OCI-LY7 (cell line): Measurements from ENCODE around the gene TSPAN11. TPM values are rescaled to one million over a fixed set of nuclear protein-coding genes. Genes with fewer than 3 reads are reported as not detected.

Experiments
- BruUV-seq: library from RNA; stranded (reverse); fragments of 400-500 nt; replicated peaks from 2 replicates; lab custom pipeline; 2021; lab: Mats Ljungman, UMichigan
- CTCF ChIA-PET: fragments of 300-600 bp; sonication (Branson Sonifier 250); formaldehyde crosslinking; loops from one replicate; lab custom pipeline; 2022; ENCODE audit warnings: antibody characterized with exemption; ENCODE audit not compliant: unreplicated experiment; lab: Charles Lee
- POLR2A ChIA-PET: fragments of 300-600 bp; sonication (Branson Sonifier 250); formaldehyde crosslinking; loops from one replicate; lab custom pipeline; 2022; ENCODE audit warnings: antibody characterized with exemption; lab: Charles Lee
- DNase-seq: peaks from one replicate; pipeline ENCODE4 v3.0.0-alpha.2; 2015; ENCODE audit warnings: low spot score
- H2AFZ ChIP-seq: fragments of 200-600 bp; sonication (generic), shearing (Covaris generic); 2 replicates; pipeline ENCODE4 v1.6.1; 2014; ENCODE audit warnings: mild to moderate bottlenecking, antibody characterized with exemption, low read length, moderate library complexity
- H3K27ac ChIP-seq: fragments of 200-600 bp; sonication (generic); 2 replicates; pipeline ENCODE4 v1.5.1; 2014; ENCODE audit warnings: mixed run types, low read depth, mild to moderate bottlenecking, moderate library complexity, low read length, inconsistent platforms; ENCODE audit not compliant: poor library complexity, severe bottlenecking
- H3K36me3 ChIP-seq: fragments of 200-600 bp; sonication (generic); 2 replicates; pipeline ENCODE4 v1.6.1; 2014; ENCODE audit warnings: mild to moderate bottlenecking, antibody characterized with exemption, low read length, moderate library complexity, mixed read lengths; ENCODE audit not compliant: insufficient read depth
- H3K4me1 ChIP-seq: fragments of 200-600 bp; sonication (generic); 2 replicates; pipeline ENCODE4 v1.5.1; 2014; ENCODE audit warnings: mild to moderate bottlenecking, low read length; ENCODE audit not compliant: insufficient read depth, poor library complexity, severe bottlenecking
- H3K4me2 ChIP-seq: fragments of 200-600 bp; sonication (generic); 2 replicates; pipeline ENCODE4 v1.6.1; 2014; ENCODE audit warnings: mild to moderate bottlenecking, low read length
- H3K4me3 ChIP-seq: fragments of 200-600 bp; sonication (generic); 2 replicates; pipeline ENCODE4 v1.5.1; 2014; ENCODE audit warnings: mild to moderate bottlenecking, low read depth, low read length; ENCODE audit not compliant: poor library complexity, severe bottlenecking
- H3K79me2 ChIP-seq: fragments of 200-600 bp; sonication (generic); 2 replicates; pipeline ENCODE4 v1.6.1; 2016; ENCODE audit warnings: low read depth, mild to moderate bottlenecking, low read length, moderate library complexity, mixed read lengths; ENCODE audit not compliant: insufficient read depth
- H3K9me2 ChIP-seq: fragments of 200-600 bp; sonication (generic); 2 replicates; pipeline ENCODE4 v1.6.1; 2016; ENCODE audit warnings: mild to moderate bottlenecking, low read length, mixed read lengths; ENCODE audit not compliant: insufficient read depth
- H3K9me3 ChIP-seq: fragments of 200-600 bp; sonication (generic); 2 replicates; pipeline ENCODE4 v1.6.1; 2014; ENCODE audit warnings: mild to moderate bottlenecking, mixed run types, low read length, mixed read lengths
- H4K20me1 ChIP-seq: fragments of 200-600 bp; sonication (generic); 2 replicates; pipeline ENCODE4 v1.6.1; 2014; ENCODE audit warnings: mild to moderate bottlenecking, antibody characterized with exemption, low read length, moderate library complexity, mixed read lengths; ENCODE audit not compliant: insufficient read depth
- CTCF ChIP-seq: fragments of 200-600 bp; sonication (generic); conservative IDR thresholded peaks from 2 replicates; pipeline ENCODE4 v1.5.1; 2014; ENCODE audit warnings: mild to moderate bottlenecking, antibody characterized with exemption, low read length, moderate library complexity, mixed read lengths
- EZH2phosphoT487 ChIP-seq: fragments of 200-600 bp; sonication (generic); IDR thresholded peaks from 2 replicates; pipeline ENCODE4 v1.6.1; 2018; ENCODE audit warnings: low read depth, borderline replicate concordance, mild to moderate bottlenecking, mixed run types, antibody characterized with exemption, low read length, moderate library complexity, mixed read lengths
- intact Hi-C: fragments of 100-400 bp; cut with micrococcal nuclease; formaldehyde crosslinking; loops from one replicate; pipeline ENCODE4 v1.10.0; 2022; ENCODE audit not compliant: unreplicated experiment
- total RNA-seq, 2 experiments: library from RNA; depleted of rRNA in 1 of 2; stranded (reverse); fragments of >200 nt in 1 of 2; shearing (Covaris generic) in 1 of 2; gene quantifications; 2 replicates each; pipeline ENCODE4 v1.2.3, GENCODE V29; 2014 to 2022

Gene TSPAN11
- total RNA-seq, 2 experiments from 2014 or later, result not detected

GRCh38 chr12:31021181-31021580 lies 94.6 kb downstream of the TSPAN11 start:
- TF ChIP-seq CTCF (no peak), EZH2phosphoT487 (no peak)
- peaks cover 92% of the 10 kb centered on the region for H3K4me1 ChIP-seq
- H2AFZ ChIP-seq, result peak overlapping the region; percentile 84
- 0 out of 2 replicates have a peak, but pooled peaks cover 5% of the 10 kb centered on the region for H3K9me3 ChIP-seq
- no TSS peak for BruUV-seq
- intact Hi-C loops, result no loop called here
- H3K4me2 ChIP-seq, result peak overlapping the region; percentile 65
- peak; percentile 51 for DNase-seq
- peak overlapping the region; percentile 50 for H3K27ac ChIP-seq
- ChIA-PET CTCF (interaction anchor here (1.4 kb wide), 1 partner anchor 33 kb away, joined by 3 read pairs; no protein-coding TSS in a partner anchor), POLR2A (interaction anchor here (0.7 to 5.4 kb wide), 5 partner anchors 9 to 53 kb away, joined by 3 to 49 read pairs (median 3); partner anchors contain the start of gene DDX11)
- no peaks in the 10 kb centered on the region for H3K79me2 ChIP-seq
- H3K9me2 ChIP-seq, result no peaks in the 10 kb centered on the region
- no peaks in the 10 kb centered on the region; the same call in 1 of the 2 replicates for H3K36me3 ChIP-seq
- no peak overlapping the region for H3K4me3 ChIP-seq
- H4K20me1 ChIP-seq, result no peaks in the 10 kb centered on the region

GRCh38 chr12:31021809-31022494 lies 95.4 kb downstream of the TSPAN11 start:
- CTCF ChIA-PET, result interaction anchor here (1.4 kb wide), 1 partner anchor 32 kb away, joined by 3 read pairs; no protein-coding TSS in a partner anchor
- H2AFZ ChIP-seq, result peak overlapping the region; percentile 84; the same call in 1 of the 2 replicates
- intact Hi-C loops, result no loop called here
- no peaks in the 10 kb centered on the region for H4K20me1 ChIP-seq
- no peak for DNase-seq
- no TSS peak for BruUV-seq
- peaks cover 98% of the 10 kb centered on the region for H3K4me1 ChIP-seq
- H3K9me3 ChIP-seq, result 0 out of 2 replicates have a peak, but pooled peaks cover 5% of the 10 kb centered on the region
- H3K79me2 ChIP-seq, result no peaks in the 10 kb centered on the region
- peak overlapping the region; percentile 65 for H3K4me2 ChIP-seq
- peak overlapping the region; percentile 50 for H3K27ac ChIP-seq
- no peak for TF ChIP-seq EZH2phosphoT487
- peak; percentile 53 for TF ChIP-seq CTCF
- no peaks in the 10 kb centered on the region; the same call in 1 of the 2 replicates for H3K36me3 ChIP-seq
- H3K9me2 ChIP-seq, result no peaks in the 10 kb centered on the region
- POLR2A ChIA-PET, result interaction anchor here (0.6 to 5.4 kb wide), 9 partner anchors 10 to 1103 kb away, joined by 3 to 49 read pairs (median 4); partner anchors contain the start of gene DDX11
- peak overlapping the region; percentile 50 for H3K4me3 ChIP-seq
